ENCODE measurements around the gene LAMC2. TPM values are rescaled to one million over a fixed set of nuclear protein-coding genes. Genes with fewer than 3 reads are reported as not detected.

LAMC2 gene
- total and polyA plus RNA-seq, 2 of the 13 experiments (the other 11 are each of a cell fraction or from before 2014, with no cell fraction given) = 0.03 TPM; not detected in 1

DNA sequence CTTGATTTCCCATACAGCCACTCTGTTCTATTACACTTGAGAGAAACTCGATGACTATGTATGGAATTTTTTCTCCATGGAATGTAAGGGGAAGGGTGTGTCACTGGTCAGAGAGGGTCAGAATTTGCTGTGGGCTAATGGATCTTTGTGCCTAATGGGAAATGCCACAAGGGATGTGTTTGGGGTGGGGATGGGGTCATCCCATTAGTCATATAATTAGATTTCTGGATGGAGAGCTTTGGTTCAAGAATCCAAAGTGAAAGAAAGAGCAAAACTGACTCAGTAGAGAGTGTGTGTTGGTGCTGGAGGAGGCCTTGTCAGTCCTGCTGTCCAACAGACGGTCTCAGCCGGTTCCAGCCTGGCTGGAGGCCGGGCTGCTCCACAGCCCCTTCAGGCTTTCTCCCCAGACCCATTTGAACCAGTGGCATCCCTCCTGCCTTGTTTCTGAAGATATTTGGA lies 86.4 kb downstream of the LAMC2 start:
- intact Hi-C loops (cut with micrococcal nuclease; ENCODE audit: unreplicated experiment) (no loop called here), in situ Hi-C loops (cut with HindIII; ENCODE audit: extremely low pct_ligation_motif_present, low pct_unique_long_range_greater_than_20kb) (no loop called here)
- no peaks in the 10 kb centered on the region for H4K20me1 ChIP-seq (ENCODE audit: insufficient read depth, low read length)
- no peaks in the 10 kb centered on the region for H3K9me3 ChIP-seq (ENCODE audit: low read length)
- no peak overlapping the region for H3K27ac ChIP-seq (ENCODE audit: extremely low read length, insufficient read depth, low read length)
- no peaks in the 10 kb centered on the region for H3K79me2 ChIP-seq (ENCODE audit: insufficient read depth, low read length)
- no peaks in the 10 kb centered on the region for H3K36me3 ChIP-seq (replicated peaks in 1 of 2; ENCODE audit: control insufficient read depth in 1 of 2, insufficient read depth in 2 of 2, low read length in 2 of 2)
- ATAC-seq = no peak
- no peak overlapping the region for H3K9ac ChIP-seq (ENCODE audit: insufficient read depth, low read depth, low read length)
- no peak for FAIRE-seq
- peaks cover 6% of the 10 kb centered on the region; the same call in 1 of the 2 replicates for H3K4me1 ChIP-seq (ENCODE audit: insufficient read depth, low read length)
- H3K27me3 ChIP-seq (ENCODE audit: control insufficient read depth in 1 of 2, insufficient read depth in 2 of 2, low read length in 2 of 2) = peaks cover 2 to 6% of the 10 kb centered on the region in 2 experiments; a peak in 3 of 5 replicates
- DNase-seq (ENCODE audit: low spot score) = no peak
- H3K4me3 ChIP-seq (replicated peaks in 1 of 3; ENCODE audit: insufficient read depth in 1 of 3, low read depth in 2 of 3, low read length in 3 of 3) = no peak overlapping the region
- ChIA-PET CTCF (ENCODE audit: low intra/inter-chr PET ratio, low total read pairs) (no interaction called here), POLR2A (no interaction called here)
- H3K4me2 ChIP-seq (ENCODE audit: low read depth, low read length) = no peak overlapping the region
- H2AFZ ChIP-seq (ENCODE audit: low read length) = no peak overlapping the region
- 29% methylated on average over 1 of the region's 4 CpGs for WGBS (ENCODE audit: low lambda C conversion rate)
- BruUV-seq (replicated peaks) = no TSS peak
- TF ChIP-seq, protein P1, sequence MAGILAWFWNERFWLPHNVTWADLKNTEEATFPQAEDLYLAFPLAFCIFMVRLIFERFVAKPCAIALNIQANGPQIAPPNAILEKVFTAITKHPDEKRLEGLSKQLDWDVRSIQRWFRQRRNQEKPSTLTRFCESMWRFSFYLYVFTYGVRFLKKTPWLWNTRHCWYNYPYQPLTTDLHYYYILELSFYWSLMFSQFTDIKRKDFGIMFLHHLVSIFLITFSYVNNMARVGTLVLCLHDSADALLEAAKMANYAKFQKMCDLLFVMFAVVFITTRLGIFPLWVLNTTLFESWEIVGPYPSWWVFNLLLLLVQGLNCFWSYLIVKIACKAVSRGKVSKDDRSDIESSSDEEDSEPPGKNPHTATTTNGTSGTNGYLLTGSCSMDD (CRISPR knock-in tag; IDR thresholded peaks at IDR 0.05) = no peak
- TF ChIP-seq MIER3 (CRISPR knock-in tag; IDR thresholded peaks at IDR 0.05; ENCODE audit: borderline replicate concordance) (no peak), ZNF703 (CRISPR knock-in tag; IDR thresholded peaks at IDR 0.05; ENCODE audit: borderline replicate concordance) (no peak), SMARCC2 (IDR thresholded peaks at IDR 0.05) (no peak), HHEX (CRISPR knock-in tag; IDR thresholded peaks at IDR 0.05) (no peak), ZNF772 (CRISPR knock-in tag; IDR thresholded peaks at IDR 0.05) (no peak), HNRNPH1 (optimal IDR thresholded peaks at IDR 0.05; ENCODE audit: low read depth, low read length) (no peak)
- TF ChIP-seq, protein P2, sequence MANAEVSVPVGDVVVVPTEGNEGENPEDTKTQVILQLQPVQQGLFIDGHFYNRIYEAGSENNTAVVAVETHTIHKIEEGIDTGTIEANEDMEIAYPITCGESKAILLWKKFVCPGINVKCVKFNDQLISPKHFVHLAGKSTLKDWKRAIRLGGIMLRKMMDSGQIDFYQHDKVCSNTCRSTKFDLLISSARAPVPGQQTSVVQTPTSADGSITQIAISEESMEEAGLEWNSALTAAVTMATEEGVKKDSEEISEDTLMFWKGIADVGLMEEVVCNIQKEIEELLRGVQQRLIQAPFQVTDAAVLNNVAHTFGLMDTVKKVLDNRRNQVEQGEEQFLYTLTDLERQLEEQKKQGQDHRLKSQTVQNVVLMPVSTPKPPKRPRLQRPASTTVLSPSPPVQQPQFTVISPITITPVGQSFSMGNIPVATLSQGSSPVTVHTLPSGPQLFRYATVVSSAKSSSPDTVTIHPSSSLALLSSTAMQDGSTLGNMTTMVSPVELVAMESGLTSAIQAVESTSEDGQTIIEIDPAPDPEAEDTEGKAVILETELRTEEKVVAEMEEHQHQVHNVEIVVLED (CRISPR knock-in tag; IDR thresholded peaks at IDR 0.05; ENCODE audit: borderline replicate concordance) = no peak
- TF ChIP-seq, protein P3, sequence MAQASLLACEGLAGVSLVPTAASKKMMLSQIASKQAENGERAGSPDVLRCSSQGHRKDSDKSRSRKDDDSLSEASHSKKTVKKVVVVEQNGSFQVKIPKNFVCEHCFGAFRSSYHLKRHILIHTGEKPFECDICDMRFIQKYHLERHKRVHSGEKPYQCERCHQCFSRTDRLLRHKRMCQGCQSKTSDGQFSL (CRISPR knock-in tag; IDR thresholded peaks at IDR 0.05) = no peak
- TF ChIP-seq, protein P4, sequence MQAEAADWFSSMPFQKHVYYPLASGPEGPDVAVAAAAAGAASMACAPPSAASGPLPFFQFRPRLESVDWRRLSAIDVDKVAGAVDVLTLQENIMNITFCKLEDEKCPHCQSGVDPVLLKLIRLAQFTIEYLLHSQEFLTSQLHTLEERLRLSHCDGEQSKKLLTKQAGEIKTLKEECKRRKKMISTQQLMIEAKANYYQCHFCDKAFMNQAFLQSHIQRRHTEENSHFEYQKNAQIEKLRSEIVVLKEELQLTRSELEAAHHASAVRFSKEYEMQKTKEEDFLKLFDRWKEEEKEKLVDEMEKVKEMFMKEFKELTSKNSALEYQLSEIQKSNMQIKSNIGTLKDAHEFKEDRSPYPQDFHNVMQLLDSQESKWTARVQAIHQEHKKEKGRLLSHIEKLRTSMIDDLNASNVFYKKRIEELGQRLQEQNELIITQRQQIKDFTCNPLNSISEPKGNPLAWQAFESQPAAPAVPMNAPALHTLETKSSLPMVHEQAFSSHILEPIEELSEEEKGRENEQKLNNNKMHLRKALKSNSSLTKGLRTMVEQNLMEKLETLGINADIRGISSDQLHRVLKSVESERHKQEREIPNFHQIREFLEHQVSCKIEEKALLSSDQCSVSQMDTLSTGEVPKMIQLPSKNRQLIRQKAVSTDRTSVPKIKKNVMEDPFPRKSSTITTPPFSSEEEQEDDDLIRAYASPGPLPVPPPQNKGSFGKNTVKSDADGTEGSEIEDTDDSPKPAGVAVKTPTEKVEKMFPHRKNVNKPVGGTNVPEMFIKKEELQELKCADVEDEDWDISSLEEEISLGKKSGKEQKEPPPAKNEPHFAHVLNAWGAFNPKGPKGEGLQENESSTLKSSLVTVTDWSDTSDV (CRISPR knock-in tag; IDR thresholded peaks at IDR 0.05) = no peak
- TF ChIP-seq, protein P5, sequence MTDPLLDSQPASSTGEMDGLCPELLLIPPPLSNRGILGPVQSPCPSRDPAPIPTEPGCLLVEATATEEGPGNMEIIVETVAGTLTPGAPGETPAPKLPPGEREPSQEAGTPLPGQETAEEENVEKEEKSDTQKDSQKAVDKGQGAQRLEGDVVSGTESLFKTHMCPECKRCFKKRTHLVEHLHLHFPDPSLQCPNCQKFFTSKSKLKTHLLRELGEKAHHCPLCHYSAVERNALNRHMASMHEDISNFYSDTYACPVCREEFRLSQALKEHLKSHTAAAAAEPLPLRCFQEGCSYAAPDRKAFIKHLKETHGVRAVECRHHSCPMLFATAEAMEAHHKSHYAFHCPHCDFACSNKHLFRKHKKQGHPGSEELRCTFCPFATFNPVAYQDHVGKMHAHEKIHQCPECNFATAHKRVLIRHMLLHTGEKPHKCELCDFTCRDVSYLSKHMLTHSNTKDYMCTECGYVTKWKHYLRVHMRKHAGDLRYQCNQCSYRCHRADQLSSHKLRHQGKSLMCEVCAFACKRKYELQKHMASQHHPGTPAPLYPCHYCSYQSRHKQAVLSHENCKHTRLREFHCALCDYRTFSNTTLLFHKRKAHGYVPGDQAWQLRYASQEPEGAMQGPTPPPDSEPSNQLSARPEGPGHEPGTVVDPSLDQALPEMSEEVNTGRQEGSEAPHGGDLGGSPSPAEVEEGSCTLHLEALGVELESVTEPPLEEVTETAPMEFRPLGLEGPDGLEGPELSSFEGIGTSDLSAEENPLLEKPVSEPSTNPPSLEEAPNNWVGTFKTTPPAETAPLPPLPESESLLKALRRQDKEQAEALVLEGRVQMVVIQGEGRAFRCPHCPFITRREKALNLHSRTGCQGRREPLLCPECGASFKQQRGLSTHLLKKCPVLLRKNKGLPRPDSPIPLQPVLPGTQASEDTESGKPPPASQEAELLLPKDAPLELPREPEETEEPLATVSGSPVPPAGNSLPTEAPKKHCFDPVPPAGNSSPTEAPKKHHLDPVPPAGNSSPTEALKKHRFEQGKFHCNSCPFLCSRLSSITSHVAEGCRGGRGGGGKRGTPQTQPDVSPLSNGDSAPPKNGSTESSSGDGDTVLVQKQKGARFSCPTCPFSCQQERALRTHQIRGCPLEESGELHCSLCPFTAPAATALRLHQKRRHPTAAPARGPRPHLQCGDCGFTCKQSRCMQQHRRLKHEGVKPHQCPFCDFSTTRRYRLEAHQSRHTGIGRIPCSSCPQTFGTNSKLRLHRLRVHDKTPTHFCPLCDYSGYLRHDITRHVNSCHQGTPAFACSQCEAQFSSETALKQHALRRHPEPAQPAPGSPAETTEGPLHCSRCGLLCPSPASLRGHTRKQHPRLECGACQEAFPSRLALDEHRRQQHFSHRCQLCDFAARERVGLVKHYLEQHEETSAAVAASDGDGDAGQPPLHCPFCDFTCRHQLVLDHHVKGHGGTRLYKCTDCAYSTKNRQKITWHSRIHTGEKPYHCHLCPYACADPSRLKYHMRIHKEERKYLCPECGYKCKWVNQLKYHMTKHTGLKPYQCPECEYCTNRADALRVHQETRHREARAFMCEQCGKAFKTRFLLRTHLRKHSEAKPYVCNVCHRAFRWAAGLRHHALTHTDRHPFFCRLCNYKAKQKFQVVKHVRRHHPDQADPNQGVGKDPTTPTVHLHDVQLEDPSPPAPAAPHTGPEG (CRISPR knock-in tag; IDR thresholded peaks at IDR 0.05) = no peak
- TF ChIP-seq, protein P6, sequence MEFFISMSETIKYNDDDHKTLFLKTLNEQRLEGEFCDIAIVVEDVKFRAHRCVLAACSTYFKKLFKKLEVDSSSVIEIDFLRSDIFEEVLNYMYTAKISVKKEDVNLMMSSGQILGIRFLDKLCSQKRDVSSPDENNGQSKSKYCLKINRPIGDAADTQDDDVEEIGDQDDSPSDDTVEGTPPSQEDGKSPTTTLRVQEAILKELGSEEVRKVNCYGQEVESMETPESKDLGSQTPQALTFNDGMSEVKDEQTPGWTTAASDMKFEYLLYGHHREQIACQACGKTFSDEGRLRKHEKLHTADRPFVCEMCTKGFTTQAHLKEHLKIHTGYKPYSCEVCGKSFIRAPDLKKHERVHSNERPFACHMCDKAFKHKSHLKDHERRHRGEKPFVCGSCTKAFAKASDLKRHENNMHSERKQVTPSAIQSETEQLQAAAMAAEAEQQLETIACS (CRISPR knock-in tag; IDR thresholded peaks at IDR 0.05) = no peak
